ENCODE measurements around the gene LIPG.
"Not testable (repeated sequence)": the region's sequence is repeated elsewhere in the genome, so short reads cannot be mapped to it uniquely, and the experiment has no call there.

Gene LIPG

DNA sequence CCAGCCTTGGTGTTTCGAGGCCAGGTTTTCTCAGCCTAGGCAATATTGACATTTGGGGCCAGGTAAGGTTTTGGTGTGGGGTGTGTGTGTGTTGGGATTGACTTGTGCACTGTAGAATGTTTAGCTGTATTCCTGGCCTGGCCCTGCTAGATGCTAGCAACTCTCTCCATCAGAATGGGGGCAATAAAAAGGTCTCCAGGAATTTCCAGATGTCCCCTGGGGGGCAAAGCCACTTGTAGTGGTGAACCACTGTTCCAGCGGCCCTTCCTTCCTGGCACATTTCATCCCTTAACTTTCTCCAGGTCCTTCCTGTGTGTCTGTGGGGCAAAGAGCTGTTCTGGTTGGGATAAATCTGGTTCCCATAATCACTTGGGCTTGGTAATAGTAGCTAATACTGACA lies 12.0 kb downstream of the LIPG start:
- DNase-seq (ENCODE audit: low spot score), result no peak

DNA sequence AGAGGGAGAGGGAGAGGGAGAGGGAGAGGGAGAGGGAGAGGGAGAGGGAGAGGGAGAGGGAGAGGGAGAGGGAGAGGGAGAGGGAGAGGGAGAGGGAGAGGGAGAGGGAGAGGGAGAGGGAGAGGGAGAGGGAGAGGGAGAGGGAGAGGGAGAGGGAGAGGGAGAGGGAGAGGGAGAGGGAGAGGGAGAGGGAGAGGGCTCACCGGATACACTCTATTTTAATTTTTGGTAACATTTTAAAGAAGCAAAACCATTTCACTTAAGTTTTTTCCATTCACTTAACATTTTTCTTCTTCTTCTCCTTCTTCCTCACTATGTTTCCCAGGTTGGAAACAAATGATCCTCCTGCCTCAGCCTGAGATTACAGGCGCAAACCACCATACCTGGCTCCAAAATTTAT lies 17.2 kb downstream of the LIPG start:
- not testable (repeated sequence) for DNase-seq (ENCODE audit: low spot score)

DNA sequence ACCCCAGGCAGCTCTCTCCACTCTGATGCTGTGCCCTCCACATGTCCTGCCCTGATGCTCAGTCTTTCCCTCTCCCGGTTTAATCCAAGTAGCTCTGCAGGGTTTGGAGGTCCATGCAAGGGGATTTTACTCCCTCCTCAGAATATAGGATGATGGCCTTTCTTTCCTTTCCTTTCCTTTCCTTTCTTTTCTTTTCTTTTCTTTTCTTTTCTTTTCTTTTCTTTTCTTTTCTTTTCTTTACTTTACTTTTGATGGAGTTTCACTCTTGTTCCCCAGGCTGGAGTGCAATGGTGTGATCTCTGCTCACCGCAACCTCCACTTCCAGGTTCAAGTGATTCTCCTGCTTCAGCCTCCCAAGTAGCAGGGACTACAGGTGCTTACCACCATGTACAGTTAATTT lies 17.7 kb downstream of the LIPG start:
- DNase-seq (ENCODE audit: low spot score), result not testable (repeated sequence)

DNA sequence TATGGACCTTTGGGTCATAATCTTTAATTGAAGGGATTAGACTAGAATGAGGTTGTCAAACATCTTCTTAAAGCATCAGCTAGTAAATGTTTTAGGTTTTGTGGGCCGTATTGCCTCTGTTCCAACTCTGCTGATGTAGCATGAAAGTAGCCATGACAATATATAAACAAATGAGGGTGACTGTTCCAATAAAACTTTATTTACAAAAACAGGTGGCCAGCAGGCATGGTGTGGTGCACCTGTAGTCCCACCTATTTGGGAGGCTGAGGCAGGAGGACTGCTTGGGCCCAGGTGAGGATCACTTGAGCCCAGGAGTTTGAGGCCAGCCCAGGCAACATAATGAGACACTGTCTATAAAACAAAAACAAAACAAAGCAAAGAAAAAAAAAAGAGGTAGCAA lies 18.4 kb downstream of the LIPG start:
- DNase-seq (ENCODE audit: low spot score), result no peak

DNA sequence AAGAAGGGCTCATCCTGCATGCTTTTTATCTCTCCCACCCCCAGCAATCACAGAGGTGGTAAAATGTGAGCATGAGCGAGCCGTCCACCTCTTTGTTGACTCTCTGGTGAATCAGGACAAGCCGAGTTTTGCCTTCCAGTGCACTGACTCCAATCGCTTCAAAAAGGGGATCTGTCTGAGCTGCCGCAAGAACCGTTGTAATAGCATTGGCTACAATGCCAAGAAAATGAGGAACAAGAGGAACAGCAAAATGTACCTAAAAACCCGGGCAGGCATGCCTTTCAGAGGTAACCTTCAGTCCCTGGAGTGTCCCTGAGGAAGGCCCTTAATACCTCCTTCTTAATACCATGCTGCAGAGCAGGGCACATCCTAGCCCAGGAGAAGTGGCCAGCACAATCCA lies 19.5 kb downstream of the LIPG start:
- no peak for DNase-seq (ENCODE audit: low spot score)

DNA sequence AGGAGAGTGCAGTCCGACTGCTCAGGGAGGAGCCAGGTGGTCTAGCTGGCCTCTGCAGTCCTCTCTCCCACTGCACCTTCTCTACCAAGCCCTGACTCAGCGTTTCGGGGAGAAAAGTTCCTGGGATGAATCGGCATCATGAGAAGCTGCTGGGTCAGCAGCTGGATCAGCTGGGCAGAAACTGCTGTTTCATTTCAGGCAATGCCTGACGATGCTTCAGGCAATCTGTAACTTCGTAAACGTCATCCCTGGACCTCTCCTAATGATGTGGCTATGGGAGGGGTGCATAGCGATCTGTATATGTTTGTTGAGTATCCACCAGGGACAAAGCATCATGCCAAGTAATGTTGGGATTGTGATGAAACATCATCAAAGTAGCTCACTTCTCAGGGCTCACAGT lies 20.7 kb downstream of the LIPG start:
- no peak for DNase-seq (ENCODE audit: low spot score)

DNA sequence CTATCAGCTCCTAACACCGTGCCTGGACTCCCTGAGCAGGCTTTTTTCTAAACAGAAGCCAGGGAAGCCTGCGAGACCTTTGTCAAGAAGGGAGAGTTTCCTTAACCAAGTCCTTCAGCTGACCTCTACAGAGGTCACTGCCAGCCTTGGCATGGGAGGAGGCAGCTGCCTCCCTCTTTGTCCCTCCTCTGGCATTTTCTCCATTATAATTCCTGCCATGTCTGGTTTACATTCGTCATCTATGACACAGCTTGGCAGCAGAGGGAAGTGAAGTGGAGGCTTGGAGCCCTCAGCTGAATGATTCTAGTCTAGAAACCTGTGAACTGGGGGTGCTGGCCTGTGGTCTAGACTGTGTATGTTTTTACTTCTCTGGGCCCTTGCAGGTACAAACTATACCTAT lies 22.5 kb downstream of the LIPG start:
- no peak for DNase-seq (ENCODE audit: low spot score)

DNA sequence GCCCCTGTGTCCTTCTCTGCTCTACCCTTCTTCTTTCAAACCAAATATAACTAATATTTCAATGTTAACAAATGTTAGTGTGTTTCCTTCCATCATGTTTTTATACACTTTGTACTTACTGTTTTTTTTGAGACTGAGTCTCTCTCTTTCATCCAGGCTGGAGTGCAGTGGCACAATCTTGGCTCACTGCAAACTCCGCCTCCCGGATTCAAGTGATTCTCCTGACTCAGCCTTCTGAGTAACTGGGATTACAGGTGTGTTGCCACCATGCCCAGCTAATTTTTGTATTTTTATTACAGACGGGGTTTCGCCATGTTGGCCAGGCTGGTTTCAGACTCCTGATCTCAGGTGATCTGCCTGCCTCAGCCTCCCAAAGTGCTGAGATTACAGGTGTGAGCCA lies 23.1 kb downstream of the LIPG start:
- DNase-seq (ENCODE audit: low spot score), result not testable (repeated sequence)

DNA sequence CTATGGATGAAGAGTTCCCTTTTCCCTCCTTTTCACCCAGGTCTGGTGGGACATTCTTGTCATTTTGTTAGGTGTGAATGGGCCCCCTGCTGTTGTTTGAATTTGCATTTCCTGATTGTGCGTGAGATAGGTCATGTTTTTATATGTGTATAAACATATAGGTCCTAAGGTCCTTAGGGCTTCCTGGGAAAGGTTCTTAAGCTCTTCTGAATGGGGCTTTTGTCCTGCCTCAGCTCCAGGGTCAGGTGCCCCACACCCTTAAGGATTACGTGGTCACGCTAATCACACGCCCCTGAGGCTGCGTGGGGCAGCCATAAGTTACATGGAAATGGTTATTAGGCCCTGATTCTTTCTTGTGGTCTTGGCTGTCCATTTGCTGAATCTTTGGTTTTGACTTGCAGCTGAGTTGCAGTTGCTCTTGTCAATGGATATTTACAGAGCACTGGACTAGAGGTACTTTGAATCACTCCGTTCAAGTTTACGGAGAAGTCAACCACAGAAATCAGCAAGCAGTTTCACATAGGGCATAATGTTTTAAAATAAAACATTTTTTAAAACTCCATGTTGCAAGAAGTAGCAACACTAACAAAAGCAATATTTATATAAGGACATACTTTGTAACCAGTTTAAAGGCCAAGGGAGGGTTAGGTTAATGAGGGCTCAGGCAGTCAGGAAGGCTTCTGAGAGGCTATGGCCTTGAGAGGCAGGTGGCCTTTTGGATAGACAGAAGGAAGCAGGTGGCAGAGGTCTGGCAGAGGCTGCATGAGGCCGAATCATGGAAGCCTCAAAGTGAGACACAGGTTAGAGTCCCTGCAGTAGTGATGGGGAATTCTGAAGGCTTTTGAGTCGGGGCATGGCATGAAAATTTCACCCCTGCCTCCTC lies 24.2 kb downstream of the LIPG start:
- no peak for DNase-seq (ENCODE audit: low spot score)

DNA sequence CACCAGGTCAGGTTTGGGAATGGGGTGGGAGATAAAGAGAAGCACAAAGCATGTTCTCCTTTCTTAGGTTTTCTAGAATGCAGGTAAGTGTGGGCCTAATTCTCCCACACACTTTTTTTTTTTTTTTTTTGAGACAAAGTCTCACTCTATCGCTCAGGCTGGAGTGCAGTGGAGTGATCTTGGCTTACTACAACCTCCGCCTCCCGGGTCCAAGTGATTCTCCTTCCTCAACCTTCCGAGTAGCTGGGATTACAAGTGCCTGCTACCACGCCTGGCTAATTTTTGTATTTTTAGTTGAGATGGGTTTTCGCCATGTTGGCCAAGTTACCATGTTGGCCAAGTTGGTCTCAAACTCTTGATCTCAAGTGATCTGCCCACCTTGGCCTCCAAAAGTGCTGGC lies 26.3 kb downstream of the LIPG start:
- no peak for DNase-seq (ENCODE audit: low spot score)

DNA sequence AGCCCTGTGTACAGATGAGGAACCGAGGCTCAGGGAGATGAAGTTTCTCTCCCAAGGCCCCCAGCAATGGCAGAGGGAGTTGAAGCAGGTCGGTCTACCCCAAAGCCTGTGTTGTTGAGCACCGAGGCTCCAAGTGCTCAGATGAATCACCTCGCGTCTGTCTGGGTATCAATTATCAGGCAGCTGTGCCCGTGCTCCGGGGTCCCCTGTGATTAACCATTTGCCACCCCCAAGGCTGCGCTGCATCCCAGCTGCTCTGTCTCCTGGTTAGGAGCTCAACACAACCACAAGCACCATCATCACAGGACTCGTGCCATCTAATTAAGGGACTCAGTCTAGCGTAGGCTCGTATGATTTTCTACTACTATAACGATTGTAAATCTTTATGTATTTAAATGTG lies 27.1 kb downstream of the LIPG start:
- DNase-seq (ENCODE audit: low spot score), result no peak

DNA sequence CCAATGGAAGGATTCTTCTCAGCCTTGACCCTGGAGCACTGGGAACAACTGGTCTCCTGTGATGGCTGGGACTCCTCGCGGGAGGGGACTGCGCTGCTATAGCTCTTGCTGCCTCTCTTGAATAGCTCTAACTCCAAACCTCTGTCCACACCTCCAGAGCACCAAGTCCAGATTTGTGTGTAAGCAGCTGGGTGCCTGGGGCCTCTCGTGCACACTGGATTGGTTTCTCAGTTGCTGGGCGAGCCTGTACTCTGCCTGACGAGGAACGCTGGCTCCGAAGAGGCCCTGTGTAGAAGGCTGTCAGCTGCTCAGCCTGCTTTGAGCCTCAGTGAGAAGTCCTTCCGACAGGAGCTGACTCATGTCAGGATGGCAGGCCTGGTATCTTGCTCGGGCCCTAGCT lies 28.8 kb downstream of the LIPG start:
- no peak for DNase-seq (ENCODE audit: low spot score)

DNA sequence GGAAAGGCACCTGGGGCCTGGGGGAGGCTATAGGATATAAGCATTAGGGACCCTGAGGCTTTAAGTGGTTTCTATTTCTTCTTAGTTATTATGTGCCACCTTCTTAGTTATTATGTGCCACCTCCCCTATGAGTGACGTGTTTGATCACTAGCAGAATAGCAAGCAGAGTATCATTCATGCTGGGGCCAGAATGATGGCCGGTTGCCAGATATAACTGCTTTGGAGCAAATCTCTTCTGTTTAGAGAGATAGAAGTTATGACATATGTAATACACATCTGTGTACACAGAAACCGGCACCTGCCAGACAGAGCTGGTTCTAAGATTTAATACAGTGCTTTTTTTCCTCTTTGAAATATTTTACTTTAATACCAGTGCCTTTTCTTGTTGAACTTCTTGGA lies 29.4 kb downstream of the LIPG start:
- DNase-seq (ENCODE audit: low spot score), result no peak

DNA sequence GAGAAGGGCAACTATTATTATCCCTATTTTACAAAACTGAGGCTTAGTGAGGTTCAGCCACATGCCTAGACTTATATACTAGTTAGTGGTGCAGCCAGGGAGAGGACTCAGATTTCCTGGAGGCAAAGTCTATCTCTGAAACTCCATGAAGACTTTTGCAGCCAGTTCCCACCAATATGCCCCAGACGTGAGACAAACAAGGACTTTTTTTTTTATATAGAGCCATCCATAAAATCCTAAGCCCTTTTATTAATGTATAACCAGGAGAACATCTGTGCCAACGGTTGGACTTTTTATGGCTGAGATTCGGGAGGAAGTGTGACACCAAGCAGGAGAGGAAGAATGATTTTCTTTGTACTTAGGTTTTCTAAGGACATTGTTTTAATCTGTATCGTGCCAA lies 29.9 kb downstream of the LIPG start:
- no peak for DNase-seq (ENCODE audit: low spot score)

DNA sequence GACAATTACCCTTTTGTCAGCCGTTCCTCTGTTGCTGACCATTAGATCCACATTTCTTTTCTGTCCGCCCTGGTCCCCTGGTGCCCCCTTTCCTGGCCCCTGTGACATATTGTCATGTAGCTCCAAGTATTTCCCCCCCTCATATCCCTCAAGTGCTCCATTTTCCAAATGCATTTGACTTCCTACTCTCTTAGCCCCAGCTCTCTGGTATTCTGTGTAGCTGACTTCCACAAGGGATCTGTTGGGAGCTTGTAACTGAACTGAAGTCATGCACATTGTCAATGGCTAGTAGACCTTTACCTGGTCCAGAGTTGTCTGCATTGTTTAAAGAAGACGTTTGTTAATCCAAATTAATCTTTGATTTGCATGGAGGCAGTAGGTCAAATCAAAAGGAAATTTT lies 34.8 kb downstream of the LIPG start:
- no peak for DNase-seq (ENCODE audit: low spot score)

DNA sequence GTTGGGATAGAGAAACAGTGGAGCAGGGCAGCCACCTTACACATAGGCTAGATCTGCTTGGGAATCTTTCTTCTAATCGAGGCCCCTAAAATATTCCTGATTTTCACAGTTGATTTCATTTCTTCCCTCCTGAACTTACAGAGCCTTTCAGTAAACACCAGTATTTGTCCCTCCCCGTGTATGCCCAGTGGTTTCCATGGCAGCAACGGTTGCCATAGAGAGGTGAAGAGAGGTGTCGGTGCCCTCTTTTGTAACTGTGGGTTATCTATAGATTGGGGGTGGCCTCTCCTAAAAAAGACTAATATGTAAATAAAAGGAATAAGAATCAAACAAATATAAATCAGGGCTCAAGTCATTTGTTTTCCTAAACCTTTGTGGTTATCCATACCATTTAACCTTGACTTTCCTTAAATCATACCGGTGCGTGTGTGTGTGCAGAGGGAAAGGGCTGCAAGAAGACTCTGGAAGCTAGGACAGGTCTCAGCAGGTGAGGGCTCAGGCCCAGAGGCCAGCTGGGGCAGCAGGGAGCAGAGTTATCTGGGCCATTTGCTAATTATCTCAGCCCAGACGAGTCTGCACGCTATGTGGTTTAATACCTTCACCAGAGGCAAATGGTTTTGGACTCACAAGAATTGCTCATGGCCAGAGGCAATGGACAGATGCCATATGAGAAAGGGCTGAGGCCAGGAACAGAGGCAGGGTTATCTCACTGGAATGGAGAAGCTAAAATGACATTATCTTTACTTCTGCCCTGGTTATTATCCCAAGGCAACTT lies 35.5 kb downstream of the LIPG start:
- DNase-seq (ENCODE audit: low spot score), result no peak

DNA sequence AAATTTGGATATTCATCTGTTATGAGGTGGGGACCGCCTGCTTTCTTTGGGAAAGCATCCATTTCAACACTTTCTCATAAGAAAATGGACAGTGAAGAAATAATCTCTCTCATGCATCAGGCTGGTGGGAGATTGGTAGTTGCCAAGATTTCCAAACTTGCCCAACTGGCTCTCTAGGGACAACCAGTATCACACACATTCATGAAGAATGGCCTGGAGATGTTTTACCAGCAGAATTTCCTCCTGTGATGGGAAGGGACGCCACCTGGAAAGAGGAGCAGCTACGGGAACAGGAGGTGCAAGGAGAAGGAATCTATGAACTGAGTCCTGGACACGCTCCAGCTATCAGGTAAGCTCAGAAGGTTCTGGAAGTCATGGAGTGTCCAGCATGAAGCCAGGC lies 39.4 kb downstream of the LIPG start:
- no peak for DNase-seq (ENCODE audit: low spot score)

DNA sequence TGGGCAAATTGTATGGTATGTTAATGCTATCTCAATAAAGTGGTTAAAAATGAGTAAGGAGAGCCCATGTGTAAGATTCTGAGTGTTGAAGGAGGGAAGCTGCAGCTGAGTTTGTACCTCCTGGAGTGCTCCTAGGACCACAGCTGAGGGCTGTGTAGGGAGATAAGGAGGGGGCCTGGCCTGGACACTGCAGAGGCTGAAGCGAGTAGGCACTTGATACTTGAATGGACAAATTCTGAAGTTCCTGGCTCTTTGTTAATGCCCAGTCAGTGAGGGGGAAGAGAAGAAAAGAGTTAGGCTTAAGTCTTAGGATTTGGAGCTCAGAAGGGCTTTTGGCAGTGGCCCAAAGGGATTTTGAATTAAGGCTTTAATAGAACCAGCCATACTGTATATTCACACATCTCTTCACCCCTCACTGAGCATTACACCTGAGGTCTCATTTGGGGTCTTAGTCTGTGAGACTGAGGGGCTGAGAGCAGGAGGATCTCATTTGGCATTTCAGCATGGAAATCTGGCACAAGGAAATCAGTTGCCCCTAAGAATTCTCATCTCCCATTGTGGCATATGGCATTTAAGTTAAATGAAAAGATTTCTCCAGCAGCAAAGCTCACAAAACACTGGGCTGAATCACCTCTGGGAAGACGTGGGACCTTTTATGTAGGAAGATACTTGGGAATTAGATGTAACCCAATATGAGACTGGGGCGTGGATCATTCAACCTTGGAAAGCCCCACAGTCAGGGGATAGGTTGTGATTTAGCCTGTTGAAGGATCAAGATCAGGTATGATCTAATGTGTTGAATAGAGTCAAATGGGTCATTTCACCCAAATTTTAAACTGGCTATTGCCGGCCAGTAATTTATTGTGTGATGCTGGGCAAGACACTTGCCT lies 46.8 kb downstream of the LIPG start:
- no peak for DNase-seq (ENCODE audit: low spot score)

DNA sequence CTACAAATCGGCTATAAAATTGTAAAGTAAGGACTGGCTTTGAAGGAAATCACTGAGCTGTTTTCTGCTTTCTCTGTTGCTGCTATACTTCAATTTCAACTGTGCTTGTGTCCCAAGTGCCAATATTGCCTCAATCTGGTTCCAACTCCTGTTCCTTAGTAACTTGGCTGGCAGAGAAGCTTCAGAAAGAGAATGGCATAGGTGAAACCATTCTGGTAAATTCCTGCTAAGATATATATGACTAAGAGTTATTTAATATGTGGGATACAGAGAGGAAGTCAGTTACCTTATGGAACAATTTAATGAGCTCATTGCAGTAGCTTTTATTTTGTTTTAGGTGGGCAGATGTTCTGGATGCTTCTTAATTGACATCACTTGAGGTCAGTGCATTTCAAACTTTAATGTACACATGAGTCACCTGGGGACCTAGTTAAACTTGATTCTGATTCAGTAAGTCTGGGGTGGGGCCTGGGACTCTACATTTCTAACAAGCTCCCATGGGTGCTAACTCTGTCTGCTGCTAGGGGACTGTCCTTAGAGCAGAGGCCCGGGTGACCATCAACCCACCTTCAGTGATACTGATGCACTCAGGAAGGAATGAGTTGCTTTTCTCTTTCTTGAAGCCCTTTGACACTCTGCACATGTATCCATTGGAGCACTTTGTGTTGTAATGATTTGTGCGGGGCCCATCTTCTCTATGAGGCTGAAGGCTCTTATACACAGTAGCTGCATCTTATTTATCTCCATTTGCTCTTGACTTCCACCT lies 47.6 kb downstream of the LIPG start:
- DNase-seq (ENCODE audit: low spot score), result no peak

DNA sequence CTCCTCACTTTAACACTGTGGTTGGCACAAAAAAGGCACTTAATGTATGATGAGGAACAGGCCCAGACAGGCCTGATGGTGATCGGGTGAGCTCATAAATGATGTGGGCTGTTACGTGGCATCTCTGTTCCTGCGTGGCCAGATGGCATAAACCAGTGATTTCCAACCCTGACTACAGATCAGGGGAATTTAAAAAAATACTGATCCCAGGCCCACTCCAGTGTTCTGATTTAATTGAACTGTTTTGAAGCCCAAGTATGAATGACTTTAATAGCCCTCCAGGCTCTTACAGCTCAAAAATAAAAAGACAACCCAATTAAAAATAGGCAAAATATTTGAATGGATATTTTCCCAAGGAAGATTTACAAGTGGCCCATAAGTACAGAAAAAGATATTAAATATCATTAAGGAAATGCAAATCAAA lies 48.2 kb downstream of the LIPG start:
- DNase-seq (ENCODE audit: low spot score), result no peak

DNA sequence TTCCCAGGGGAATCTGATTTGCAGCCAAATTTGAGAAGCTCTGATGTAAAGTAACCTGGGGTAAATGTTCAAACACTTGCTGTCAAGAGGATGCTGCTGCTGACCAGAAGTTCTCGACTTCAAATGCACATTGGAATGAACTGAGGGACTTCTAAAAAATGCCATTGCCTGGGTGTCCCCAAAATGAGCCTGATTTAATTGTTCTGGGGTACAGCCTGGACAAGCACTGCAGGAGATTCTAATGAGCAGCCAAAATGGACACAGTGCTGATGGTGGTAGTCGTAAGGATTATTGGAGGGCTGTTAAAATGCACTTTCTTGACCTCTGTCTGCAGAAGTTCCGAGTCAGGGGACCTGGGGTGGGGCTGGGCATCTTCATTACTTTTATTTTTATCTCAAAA lies 49.5 kb downstream of the LIPG start:
- no peak for DNase-seq (ENCODE audit: low spot score)
